HCT116 (cell line): ENCODE results near the gene TBRG4.

Experiments
- EZH2phosphoT487 ChIP-seq: fragments of 200-600 bp; IDR thresholded peaks from 2 replicates; pipeline ENCODE4 v1.6.1; 2018; ENCODE audit warnings: antibody characterized with exemption, borderline replicate concordance
- FOSL1 ChIP-seq: IDR thresholded peaks from 2 replicates; pipeline ENCODE4 v1.6.1; 2012; ENCODE audit warnings: low read depth
- POLR2A ChIP-seq: IDR thresholded peaks from 2 replicates; pipeline ENCODE4 v1.7.0; 2011; ENCODE audit warnings: borderline replicate concordance; ENCODE audit not compliant: insufficient read depth, insufficient read length; ENCODE audit errors: extremely low read depth
- POLR2AphosphoS5 ChIP-seq: IDR thresholded peaks from 2 replicates; pipeline ENCODE4 v1.6.1; 2011; ENCODE audit warnings: mild to moderate bottlenecking, low read depth, low read length, moderate library complexity
- SP1 ChIP-seq: IDR thresholded peaks from 2 replicates; pipeline ENCODE4 v1.6.1; 2012; ENCODE audit warnings: low read depth
- TCF7L2 ChIP-seq: IDR thresholded peaks from 2 replicates; pipeline ENCODE4 v1.7.0; 2011; ENCODE audit warnings: borderline replicate concordance, inconsistent platforms; ENCODE audit not compliant: insufficient read depth, insufficient read length; ENCODE audit errors: extremely low read depth
- YY1 ChIP-seq: IDR thresholded peaks from 2 replicates; pipeline ENCODE4 v1.6.1; 2011; ENCODE audit warnings: low read length, low read depth, moderate library complexity, mild to moderate bottlenecking; ENCODE audit not compliant: insufficient replicate concordance; ENCODE audit errors: extremely low read depth
- ZBTB33 ChIP-seq: IDR thresholded peaks from 2 replicates; pipeline ENCODE4 v1.6.1; 2011; ENCODE audit warnings: mild to moderate bottlenecking, low read length, moderate library complexity; ENCODE audit not compliant: insufficient replicate concordance; ENCODE audit errors: extremely low read depth
- ZFX ChIP-seq: fragments of 450-650 bp; IDR thresholded peaks from 2 replicates; pipeline ENCODE4 v1.6.1; 2017
- ZNF274 ChIP-seq: fragments of 200-500 bp; sonication (Bioruptor generic); IDR thresholded peaks from 2 replicates; pipeline ENCODE4 v1.6.1; 2014; ENCODE audit warnings: mild to moderate bottlenecking, low read depth, low read length, inconsistent platforms
- TF ChIP-seq, protein P1 (sequence below): IDR thresholded peaks from 2 replicates; pipeline ENCODE4 v1.6.1; 2012
- TF ChIP-seq, protein P2 (sequence below), 3 experiments: fragments of 200-600 bp in 1 of 3; sonication (generic) in 1 of 3; IDR thresholded peaks in 2 of 3; conservative IDR thresholded peaks in 1 of 3; 2 replicates each; pipeline ENCODE4 v1.5.1; 2012 to 2017; ENCODE audit warnings: low read depth in 2 of 3, low read length in 2 of 3, antibody characterized with exemption in 1 of 3, borderline replicate concordance in 1 of 3, control low read depth in 1 of 3, mild to moderate bottlenecking in 1 of 3, mixed read lengths in 1 of 3, mixed run types in 1 of 3, moderate library complexity in 1 of 3; ENCODE audit not compliant: insufficient read depth in 1 of 3
- TF ChIP-seq, protein P3 (sequence below): IDR thresholded peaks from 2 replicates; pipeline ENCODE4 v1.6.1; 2012; ENCODE audit warnings: low read depth
- TF ChIP-seq, protein P4 (sequence below): IDR thresholded peaks from 2 replicates; pipeline ENCODE4 v1.6.1; 2012

- TF ChIP-seq POLR2A (no peak), SP1 (no peak), YY1 (no peak), TCF7L2 (no peak), ZFX (no peak), FOSL1 (no peak), POLR2AphosphoS5 (no peak), EZH2phosphoT487 (no peak), ZBTB33 (no peak), ZNF274 (no peak)
- TF ChIP-seq, protein P1, sequence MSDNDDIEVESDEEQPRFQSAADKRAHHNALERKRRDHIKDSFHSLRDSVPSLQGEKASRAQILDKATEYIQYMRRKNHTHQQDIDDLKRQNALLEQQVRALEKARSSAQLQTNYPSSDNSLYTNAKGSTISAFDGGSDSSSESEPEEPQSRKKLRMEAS, result no peak
- TF ChIP-seq, protein P2, sequence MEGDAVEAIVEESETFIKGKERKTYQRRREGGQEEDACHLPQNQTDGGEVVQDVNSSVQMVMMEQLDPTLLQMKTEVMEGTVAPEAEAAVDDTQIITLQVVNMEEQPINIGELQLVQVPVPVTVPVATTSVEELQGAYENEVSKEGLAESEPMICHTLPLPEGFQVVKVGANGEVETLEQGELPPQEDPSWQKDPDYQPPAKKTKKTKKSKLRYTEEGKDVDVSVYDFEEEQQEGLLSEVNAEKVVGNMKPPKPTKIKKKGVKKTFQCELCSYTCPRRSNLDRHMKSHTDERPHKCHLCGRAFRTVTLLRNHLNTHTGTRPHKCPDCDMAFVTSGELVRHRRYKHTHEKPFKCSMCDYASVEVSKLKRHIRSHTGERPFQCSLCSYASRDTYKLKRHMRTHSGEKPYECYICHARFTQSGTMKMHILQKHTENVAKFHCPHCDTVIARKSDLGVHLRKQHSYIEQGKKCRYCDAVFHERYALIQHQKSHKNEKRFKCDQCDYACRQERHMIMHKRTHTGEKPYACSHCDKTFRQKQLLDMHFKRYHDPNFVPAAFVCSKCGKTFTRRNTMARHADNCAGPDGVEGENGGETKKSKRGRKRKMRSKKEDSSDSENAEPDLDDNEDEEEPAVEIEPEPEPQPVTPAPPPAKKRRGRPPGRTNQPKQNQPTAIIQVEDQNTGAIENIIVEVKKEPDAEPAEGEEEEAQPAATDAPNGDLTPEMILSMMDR (IDR thresholded peaks at IDR 0.05 in 2 of 3, conservative IDR thresholded peaks at IDR 0.05 in 1 of 3; ENCODE audit: borderline replicate concordance in 1 of 3, insufficient read depth in 1 of 3, low read depth in 2 of 3, low read length in 2 of 3), result no peak
- TF ChIP-seq, protein P3, sequence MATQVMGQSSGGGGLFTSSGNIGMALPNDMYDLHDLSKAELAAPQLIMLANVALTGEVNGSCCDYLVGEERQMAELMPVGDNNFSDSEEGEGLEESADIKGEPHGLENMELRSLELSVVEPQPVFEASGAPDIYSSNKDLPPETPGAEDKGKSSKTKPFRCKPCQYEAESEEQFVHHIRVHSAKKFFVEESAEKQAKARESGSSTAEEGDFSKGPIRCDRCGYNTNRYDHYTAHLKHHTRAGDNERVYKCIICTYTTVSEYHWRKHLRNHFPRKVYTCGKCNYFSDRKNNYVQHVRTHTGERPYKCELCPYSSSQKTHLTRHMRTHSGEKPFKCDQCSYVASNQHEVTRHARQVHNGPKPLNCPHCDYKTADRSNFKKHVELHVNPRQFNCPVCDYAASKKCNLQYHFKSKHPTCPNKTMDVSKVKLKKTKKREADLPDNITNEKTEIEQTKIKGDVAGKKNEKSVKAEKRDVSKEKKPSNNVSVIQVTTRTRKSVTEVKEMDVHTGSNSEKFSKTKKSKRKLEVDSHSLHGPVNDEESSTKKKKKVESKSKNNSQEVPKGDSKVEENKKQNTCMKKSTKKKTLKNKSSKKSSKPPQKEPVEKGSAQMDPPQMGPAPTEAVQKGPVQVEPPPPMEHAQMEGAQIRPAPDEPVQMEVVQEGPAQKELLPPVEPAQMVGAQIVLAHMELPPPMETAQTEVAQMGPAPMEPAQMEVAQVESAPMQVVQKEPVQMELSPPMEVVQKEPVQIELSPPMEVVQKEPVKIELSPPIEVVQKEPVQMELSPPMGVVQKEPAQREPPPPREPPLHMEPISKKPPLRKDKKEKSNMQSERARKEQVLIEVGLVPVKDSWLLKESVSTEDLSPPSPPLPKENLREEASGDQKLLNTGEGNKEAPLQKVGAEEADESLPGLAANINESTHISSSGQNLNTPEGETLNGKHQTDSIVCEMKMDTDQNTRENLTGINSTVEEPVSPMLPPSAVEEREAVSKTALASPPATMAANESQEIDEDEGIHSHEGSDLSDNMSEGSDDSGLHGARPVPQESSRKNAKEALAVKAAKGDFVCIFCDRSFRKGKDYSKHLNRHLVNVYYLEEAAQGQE, result no peak
- TF ChIP-seq, protein P4, sequence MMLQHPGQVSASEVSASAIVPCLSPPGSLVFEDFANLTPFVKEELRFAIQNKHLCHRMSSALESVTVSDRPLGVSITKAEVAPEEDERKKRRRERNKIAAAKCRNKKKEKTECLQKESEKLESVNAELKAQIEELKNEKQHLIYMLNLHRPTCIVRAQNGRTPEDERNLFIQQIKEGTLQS, result no peak
Observed at GRCh38 chr7:45100761-45101480, 10.6 kb downstream of the TBRG4 start.
